CD4-positive, alpha-beta T cell (primary cell): ENCODE measurements around the gene OVCA2. TPM values are rescaled to one million over a fixed set of nuclear protein-coding genes. Genes with fewer than 3 reads are reported as not detected.

Source experiments
- ATAC-seq: fragments of 200-7000 bp; cut with Tn5 transposase; one replicate; pipeline ENCODE4 v1.10.0; 2022; ENCODE audit warnings: mild to moderate bottlenecking; ENCODE audit not compliant: poor library complexity
- CTCF ChIA-PET: fragments of 350-600 bp; sonication (Branson Sonifier 250); formaldehyde crosslinking; loops from one replicate; lab custom pipeline; 2021; ENCODE audit warnings: antibody characterized with exemption, inconsistent platforms; lab: Charles Lee
- POLR2A ChIA-PET: fragments of 350-600 bp; sonication (Branson Sonifier 250); formaldehyde crosslinking; loops from one replicate; lab custom pipeline; 2021; ENCODE audit warnings: antibody characterized with exemption, inconsistent platforms; lab: Charles Lee
- DNase-seq, 14 experiments: peaks; one replicate each; pipeline ENCODE4 v3.0.0-alpha.2; 2013 to 2020; ENCODE audit warnings: mixed read lengths in 2 of 14
- H3K27ac ChIP-seq, 2 donors: one replicate each; pipeline versions ENCODE4 v1.5.1 to v1.7.0; 2013; ENCODE audit warnings: low read length in 2 of 2, low read depth in 1 of 2, mild to moderate bottlenecking in 1 of 2
- H3K27me3 ChIP-seq, 2 experiments: 1 replicate in 1 of 2; 2 replicates in 1 of 2; pipeline versions ENCODE4 v1.6.1 to v1.7.0; 2013; ENCODE audit warnings: low read length in 2 of 2, control low read depth in 1 of 2, mild to moderate bottlenecking in 1 of 2, moderate library complexity in 1 of 2; ENCODE audit not compliant: insufficient read depth in 2 of 2, control insufficient read depth in 1 of 2
- H3K36me3 ChIP-seq: one replicate; pipeline ENCODE4 v1.6.1; 2013; ENCODE audit warnings: low read length, control low read depth; ENCODE audit not compliant: insufficient read depth
- H3K4me1 ChIP-seq: one replicate; pipeline ENCODE4 v1.6.1; 2013; ENCODE audit warnings: low read length, control low read depth; ENCODE audit not compliant: insufficient read depth
- H3K4me3 ChIP-seq: one replicate; pipeline ENCODE4 v1.5.1; 2013; ENCODE audit warnings: mild to moderate bottlenecking, low read length, moderate library complexity
- H3K9me3 ChIP-seq, 2 experiments: 1 replicate in 1 of 2; 2 replicates in 1 of 2; pipeline versions ENCODE4 v1.6.1 to v1.7.0; 2013; ENCODE audit warnings: low read length in 2 of 2, mild to moderate bottlenecking in 2 of 2, control low read depth in 1 of 2, moderate library complexity in 1 of 2; ENCODE audit not compliant: control insufficient read depth in 1 of 2, insufficient read depth in 1 of 2
- H3K27ac Mint-ChIP-seq: one replicate; pipeline ENCODE4 v1.8.0; 2020; ENCODE audit warnings: mixed read lengths
- H3K27me3 Mint-ChIP-seq: one replicate; pipeline ENCODE4 v1.8.0; 2021; ENCODE audit warnings: mixed read lengths
- H3K36me3 Mint-ChIP-seq: one replicate; pipeline ENCODE4 v1.8.0; 2021; ENCODE audit warnings: low read depth, mixed read lengths
- H3K4me1 Mint-ChIP-seq: one replicate; pipeline ENCODE4 v1.8.0; 2021; ENCODE audit warnings: low read depth, mixed read lengths
- H3K4me3 Mint-ChIP-seq: one replicate; pipeline ENCODE4 v1.8.0; 2020; ENCODE audit warnings: mild to moderate bottlenecking, mixed read lengths
- H3K9me3 Mint-ChIP-seq: one replicate; pipeline ENCODE4 v1.8.0; 2020; ENCODE audit warnings: mixed read lengths
- intact Hi-C, 2 experiments: fragments of 100-400 bp; cut with DNase I in 1 of 2; cut with micrococcal nuclease in 1 of 2; formaldehyde crosslinking; loops; one replicate each; pipeline versions ENCODE4 v1.15.1 to v1.9.0; 2023 to 2025; cut with DNase I, micrococcal nuclease
- total RNA-seq, 174 experiments: library from RNA in 2 of 174; stranded (reverse) in 2 of 174; gene quantifications; one replicate each; pipeline ENCODE4 v1.2.3 and lab custom pipeline; 2021 to 2026
- TF ChIP-seq, protein P1 (sequence below): fragments of 200-600 bp; IDR thresholded peaks from one replicate; pipeline ENCODE4 v1.8.0; 2022; ENCODE audit warnings: antibody characterized with exemption, mild to moderate bottlenecking

The OVCA2 gene
- total RNA-seq, 2 experiments from 2014 or later: 34.4 to 35.1 TPM

GRCh38 chr17:2077040-2077439 is 35.2 kb downstream of the OVCA2 start:
- peaks cover 79% of the 10 kb centered on the region for H3K36me3 Mint-ChIP-seq
- Histone ChIP-seq H3K4me1 (peaks cover 12% of the 10 kb centered on the region), H3K9me3 (no peaks in the 10 kb centered on the region), H3K27ac (no peak overlapping the region), H3K36me3 (peaks cover 55% of the 10 kb centered on the region), H3K27me3 (no peaks in the 10 kb centered on the region), H3K4me3 (no peak overlapping the region)
- ChIA-PET CTCF (interaction anchor here (0.8 kb wide), 1 partner anchor 13 kb away, joined by 3 read pairs; no protein-coding TSS in a partner anchor), POLR2A (no interaction called here)
- H3K27ac Mint-ChIP-seq: no peak overlapping the region
- TF ChIP-seq, protein P1, sequence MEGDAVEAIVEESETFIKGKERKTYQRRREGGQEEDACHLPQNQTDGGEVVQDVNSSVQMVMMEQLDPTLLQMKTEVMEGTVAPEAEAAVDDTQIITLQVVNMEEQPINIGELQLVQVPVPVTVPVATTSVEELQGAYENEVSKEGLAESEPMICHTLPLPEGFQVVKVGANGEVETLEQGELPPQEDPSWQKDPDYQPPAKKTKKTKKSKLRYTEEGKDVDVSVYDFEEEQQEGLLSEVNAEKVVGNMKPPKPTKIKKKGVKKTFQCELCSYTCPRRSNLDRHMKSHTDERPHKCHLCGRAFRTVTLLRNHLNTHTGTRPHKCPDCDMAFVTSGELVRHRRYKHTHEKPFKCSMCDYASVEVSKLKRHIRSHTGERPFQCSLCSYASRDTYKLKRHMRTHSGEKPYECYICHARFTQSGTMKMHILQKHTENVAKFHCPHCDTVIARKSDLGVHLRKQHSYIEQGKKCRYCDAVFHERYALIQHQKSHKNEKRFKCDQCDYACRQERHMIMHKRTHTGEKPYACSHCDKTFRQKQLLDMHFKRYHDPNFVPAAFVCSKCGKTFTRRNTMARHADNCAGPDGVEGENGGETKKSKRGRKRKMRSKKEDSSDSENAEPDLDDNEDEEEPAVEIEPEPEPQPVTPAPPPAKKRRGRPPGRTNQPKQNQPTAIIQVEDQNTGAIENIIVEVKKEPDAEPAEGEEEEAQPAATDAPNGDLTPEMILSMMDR: no peak
- H3K9me3 Mint-ChIP-seq: no peaks in the 10 kb centered on the region
- no peaks in the 10 kb centered on the region for H3K4me1 Mint-ChIP-seq
- intact Hi-C loops: no loop called here
- ATAC-seq (no peak), DNase-seq (no peak)
- no peak overlapping the region for H3K4me3 Mint-ChIP-seq
- no peaks in the 10 kb centered on the region for H3K27me3 Mint-ChIP-seq

- no peaks in the 10 kb centered on the region for H3K27me3 Mint-ChIP-seq
- no peaks in the 10 kb centered on the region for H3K9me3 Mint-ChIP-seq
- Histone ChIP-seq H3K4me1 (peaks cover 24% of the 10 kb centered on the region), H3K9me3 (no peaks in the 10 kb centered on the region), H3K4me3 (no peak overlapping the region), H3K27ac (no peak overlapping the region), H3K36me3 (peaks cover 71% of the 10 kb centered on the region), H3K27me3 (no peaks in the 10 kb centered on the region)
- H3K27ac Mint-ChIP-seq: no peak overlapping the region
- TF ChIP-seq, protein P1: no peak
- H3K4me3 Mint-ChIP-seq: no peak overlapping the region
- ATAC-seq: no peak
- no peaks in the 10 kb centered on the region for H3K4me1 Mint-ChIP-seq
- ChIA-PET POLR2A (no interaction called here), CTCF (no interaction called here)
- H3K36me3 Mint-ChIP-seq: peaks cover 91% of the 10 kb centered on the region
- intact Hi-C loops: no loop called here
- no peak for DNase-seq
Observed at GRCh38 chr17:2081564-2081963, 39.7 kb downstream of the OVCA2 start.

DNA sequence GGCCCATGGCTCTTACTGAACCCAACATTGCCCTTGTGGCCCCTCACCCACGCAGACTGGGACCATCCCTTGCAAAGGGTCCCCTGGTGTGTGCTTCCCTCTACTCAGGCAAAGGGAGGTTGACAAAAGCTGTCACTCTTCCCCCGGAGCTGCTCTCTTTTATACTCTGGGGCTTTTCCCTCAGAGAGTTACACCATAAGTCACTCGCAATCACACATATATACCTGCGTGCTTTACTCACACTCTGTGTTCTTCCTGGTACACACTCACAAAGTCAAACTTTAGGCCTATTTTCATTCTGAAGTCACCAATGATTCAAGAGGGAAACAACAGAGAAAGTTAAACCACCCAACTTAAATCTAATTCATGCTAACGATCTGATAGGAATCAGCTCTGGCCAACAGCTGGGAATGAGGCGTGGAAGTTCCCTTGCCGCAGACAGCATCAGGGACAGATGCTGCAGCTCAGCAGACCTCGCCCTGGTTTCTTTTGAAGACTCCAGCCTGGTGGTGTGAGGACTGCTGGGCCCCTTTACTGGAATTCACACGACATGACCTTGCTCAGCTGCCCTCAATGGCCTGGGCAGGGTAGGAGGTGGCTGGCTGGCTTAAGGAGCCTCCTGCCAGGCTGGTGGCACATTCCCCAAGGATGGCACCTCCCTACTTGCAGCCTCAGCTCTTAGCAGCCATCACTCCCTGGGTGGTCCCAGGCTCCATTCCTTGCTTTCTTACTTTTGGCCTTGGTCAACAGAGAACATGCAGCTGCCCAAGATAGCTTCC is 40.4 kb downstream of the OVCA2 start:
- Mint-ChIP-seq H3K27me3 (no peaks in the 10 kb centered on the region), H3K27ac (no peak overlapping the region), H3K4me1 (peaks cover under 1% of the 10 kb centered on the region), H3K9me3 (no peaks in the 10 kb centered on the region), H3K4me3 (no peak overlapping the region), H3K36me3 (peaks cover 93% of the 10 kb centered on the region)
- ATAC-seq (no peak), DNase-seq (no peak)
- Histone ChIP-seq H3K9me3 (no peaks in the 10 kb centered on the region), H3K4me3 (no peak overlapping the region), H3K36me3 (peaks cover 65% of the 10 kb centered on the region), H3K27me3 (no peaks in the 10 kb centered on the region), H3K27ac (no peak overlapping the region), H3K4me1 (peaks cover 30% of the 10 kb centered on the region)
- intact Hi-C loops: no loop called here
- POLR2A ChIA-PET: no interaction called here
- TF ChIP-seq, protein P1: no peak
- CTCF ChIA-PET: interaction anchor here (1.2 kb wide), 1 partner anchor 163 kb away, joined by 3 read pairs; no protein-coding TSS in a partner anchor
